ELF-1 (cell line): ENCODE results near the gene CCL1.
A peak's percentile ranks its signal among the peaks of the same experiment; 100 is the strongest.

Experiments used
- DNase-seq: peaks from one replicate; pipeline ENCODE4 v3.0.0-alpha.2; 2016; ENCODE audit warnings: low read depth, low spot score

Gene CCL1

GRCh38 chr17:34363183-34363661, at the start of gene CCL1:
Gene CCL1, minus strand, starts transcription at chr17:34363233. Its CDS starts 72 bp downstream, at chr17:34363161.
- no peak for DNase-seq

GRCh38 chr17:34412534-34412933, 49.5 kb upstream of the CCL1 start:
- DNase-seq = no peak

GRCh38 chr17:34411646-34412421, 48.8 kb upstream of the CCL1 start:
- DNase-seq = no peak

GRCh38 chr17:34409352-34409751, 46.3 kb upstream of the CCL1 start:
- no peak for DNase-seq

- no peak for DNase-seq
Measured at GRCh38 chr17:34408439-34408838, 45.4 kb upstream of the CCL1 start.

- no peak for DNase-seq
Measured at GRCh38 chr17:34406226-34406625, 43.2 kb upstream of the CCL1 start.

GRCh38 chr17:34403006-34403405, 40.0 kb upstream of the CCL1 start:
- no peak for DNase-seq

GRCh38 chr17:34401165-34401564, 38.1 kb upstream of the CCL1 start:
- no peak for DNase-seq

GRCh38 chr17:34400301-34400931, 37.4 kb upstream of the CCL1 start:
- DNase-seq = no peak

GRCh38 chr17:34399725-34400124, 36.7 kb upstream of the CCL1 start:
- no peak for DNase-seq

- DNase-seq = no peak
Measured at GRCh38 chr17:34398990-34399389, 36.0 kb upstream of the CCL1 start.

GRCh38 chr17:34397265-34397664, 34.2 kb upstream of the CCL1 start:
- DNase-seq = no peak

GRCh38 chr17:34393401-34393800, 30.4 kb upstream of the CCL1 start:
- no peak for DNase-seq

- DNase-seq = peak; percentile 61
Measured at GRCh38 chr17:34391241-34391640, 28.2 kb upstream of the CCL1 start.

- DNase-seq = no peak
Measured at GRCh38 chr17:34390649-34391048, 27.6 kb upstream of the CCL1 start.

GRCh38 chr17:34389126-34389750, 26.2 kb upstream of the CCL1 start:
- no peak for DNase-seq

GRCh38 chr17:34387566-34387965, 24.5 kb upstream of the CCL1 start:
- DNase-seq = no peak

GRCh38 chr17:34386697-34387550, 23.9 kb upstream of the CCL1 start:
- no peak for DNase-seq

- no peak for DNase-seq
Measured at GRCh38 chr17:34386343-34386696, 23.3 kb upstream of the CCL1 start.

GRCh38 chr17:34384822-34385605, 22.0 kb upstream of the CCL1 start:
- no peak for DNase-seq

- DNase-seq = no peak
Measured at GRCh38 chr17:34384271-34384670, 21.2 kb upstream of the CCL1 start.
